Epithelial cell of esophagus (primary cell): Measurements from ENCODE around the gene KCNMA1.
A peak's percentile ranks its signal among the peaks of the same experiment; 100 is the strongest.
"Not testable (repeated sequence)": the region's sequence is repeated elsewhere in the genome, so short reads cannot be mapped to it uniquely, and the experiment has no call there.

Experiments
- DNase-seq: peaks from one replicate; pipeline ENCODE4 v3.0.0; 2010; ENCODE audit warnings: low read depth
- H3K4me3 ChIP-seq: 2 replicates; pipeline ENCODE4 v1.5.1; 2011; ENCODE audit warnings: mild to moderate bottlenecking, low read length, control low read depth
- CTCF ChIP-seq: IDR thresholded peaks from 2 replicates; pipeline ENCODE4 v1.5.1; 2011; ENCODE audit warnings: low read depth, mild to moderate bottlenecking, low read length, control low read depth, inconsistent platforms; ENCODE audit not compliant: insufficient read depth; ENCODE audit errors: missing control alignments

Gene KCNMA1

GRCh38 chr10:77522268-77522809 lies 115.3 kb downstream of the KCNMA1 start:
- TF ChIP-seq CTCF: no peak
- no peak overlapping the region for H3K4me3 ChIP-seq
- DNase-seq: no peak

GRCh38 chr10:77520995-77521394 lies 116.6 kb downstream of the KCNMA1 start:
- TF ChIP-seq CTCF: no peak
- H3K4me3 ChIP-seq: no peak overlapping the region
- no peak for DNase-seq

DNA sequence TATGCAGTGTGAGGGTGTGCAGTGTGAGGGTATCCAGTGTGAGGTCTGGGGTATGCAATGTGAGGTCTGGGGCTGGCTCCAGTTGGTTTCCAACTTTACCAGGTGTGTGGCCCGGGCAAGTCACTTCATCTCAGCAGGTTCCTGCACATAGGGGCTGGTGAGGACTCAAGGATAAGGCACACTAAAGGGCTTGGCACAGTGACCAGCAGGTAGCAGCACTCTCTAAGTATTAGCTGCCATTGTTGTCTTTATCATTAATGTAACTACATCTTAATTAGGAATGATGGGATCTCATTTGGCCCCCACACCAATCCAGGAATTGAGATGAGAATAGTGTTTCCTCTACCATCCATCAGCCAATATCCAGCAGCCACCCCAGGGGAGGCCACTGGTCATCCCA lies 117.3 kb downstream of the KCNMA1 start:
- DNase-seq: no peak
- TF ChIP-seq CTCF: peak; percentile 26
- H3K4me3 ChIP-seq: no peak overlapping the region

DNA sequence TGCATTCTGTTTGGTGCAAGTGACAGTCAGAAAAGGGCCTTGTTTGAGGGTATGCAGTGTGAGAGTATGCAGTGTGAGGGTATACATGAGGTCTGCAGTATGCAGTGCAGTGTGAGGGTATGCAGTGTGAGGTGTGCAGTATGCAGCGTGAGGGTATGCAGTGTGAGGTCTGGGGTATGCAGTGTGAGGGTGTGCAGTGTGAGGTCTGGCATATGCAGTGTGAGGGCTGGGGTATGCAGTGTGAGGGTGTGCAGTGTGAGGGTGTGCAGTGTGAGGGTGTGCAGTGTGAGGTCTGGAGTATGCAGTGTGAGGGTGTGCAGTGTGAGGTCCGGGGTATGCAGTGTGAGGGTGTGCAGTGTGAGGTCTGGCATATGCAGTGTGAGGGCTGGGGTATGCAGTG lies 117.8 kb downstream of the KCNMA1 start:
- H3K4me3 ChIP-seq, DNase-seq: not testable (repeated sequence)

GRCh38 chr10:77518910-77519274 lies 118.7 kb downstream of the KCNMA1 start:
- no peak for TF ChIP-seq CTCF
- no peak for DNase-seq
- no peak overlapping the region for H3K4me3 ChIP-seq

- DNase-seq: no peak
- no peak overlapping the region for H3K4me3 ChIP-seq
- no peak for TF ChIP-seq CTCF
Observed at GRCh38 chr10:77518241-77518909, 119.2 kb downstream of the KCNMA1 start.

DNA sequence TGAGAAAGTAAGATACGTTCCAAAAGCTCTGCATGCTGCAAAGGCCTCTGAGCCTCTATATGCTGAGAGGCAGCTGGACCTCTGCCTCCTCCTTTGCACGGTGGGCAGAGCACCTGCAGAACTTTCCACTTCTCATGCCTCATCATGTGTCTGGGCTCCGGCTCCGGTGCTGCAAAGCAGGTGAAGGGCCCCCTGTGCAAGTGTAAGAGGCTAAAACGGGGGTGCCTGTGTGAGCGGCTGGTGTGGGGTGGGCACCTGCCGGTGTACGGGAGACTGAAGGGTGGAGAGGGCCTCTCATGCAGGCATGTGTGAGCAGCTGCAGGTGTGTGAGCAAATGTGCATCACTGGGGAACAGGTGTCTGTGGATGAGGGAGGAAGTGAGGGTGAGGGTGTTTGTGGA lies 121.0 kb downstream of the KCNMA1 start:
- no peak for TF ChIP-seq CTCF
- no peak for DNase-seq

More for the DNA sequence above, 121.0 kb downstream of the KCNMA1 start:
- H3K4me3 ChIP-seq: no peak overlapping the region
